GM18517 (cell line): Measurements from ENCODE around the gene RBBP6.
A peak's percentile ranks its signal among the peaks of the same experiment; 100 is the strongest.
"Not testable (repeated sequence)": the region's sequence is repeated elsewhere in the genome, so short reads cannot be mapped to it uniquely, and the experiment has no call there.

Experiments
- ATAC-seq: cut with Tn5 transposase; IDR thresholded peaks from one replicate; pipeline ENCODE4 v1.9.1; 2021; ENCODE audit warnings: mild to moderate bottlenecking, moderate library complexity; ENCODE audit not compliant: unreplicated experiment

Gene RBBP6, protein sequence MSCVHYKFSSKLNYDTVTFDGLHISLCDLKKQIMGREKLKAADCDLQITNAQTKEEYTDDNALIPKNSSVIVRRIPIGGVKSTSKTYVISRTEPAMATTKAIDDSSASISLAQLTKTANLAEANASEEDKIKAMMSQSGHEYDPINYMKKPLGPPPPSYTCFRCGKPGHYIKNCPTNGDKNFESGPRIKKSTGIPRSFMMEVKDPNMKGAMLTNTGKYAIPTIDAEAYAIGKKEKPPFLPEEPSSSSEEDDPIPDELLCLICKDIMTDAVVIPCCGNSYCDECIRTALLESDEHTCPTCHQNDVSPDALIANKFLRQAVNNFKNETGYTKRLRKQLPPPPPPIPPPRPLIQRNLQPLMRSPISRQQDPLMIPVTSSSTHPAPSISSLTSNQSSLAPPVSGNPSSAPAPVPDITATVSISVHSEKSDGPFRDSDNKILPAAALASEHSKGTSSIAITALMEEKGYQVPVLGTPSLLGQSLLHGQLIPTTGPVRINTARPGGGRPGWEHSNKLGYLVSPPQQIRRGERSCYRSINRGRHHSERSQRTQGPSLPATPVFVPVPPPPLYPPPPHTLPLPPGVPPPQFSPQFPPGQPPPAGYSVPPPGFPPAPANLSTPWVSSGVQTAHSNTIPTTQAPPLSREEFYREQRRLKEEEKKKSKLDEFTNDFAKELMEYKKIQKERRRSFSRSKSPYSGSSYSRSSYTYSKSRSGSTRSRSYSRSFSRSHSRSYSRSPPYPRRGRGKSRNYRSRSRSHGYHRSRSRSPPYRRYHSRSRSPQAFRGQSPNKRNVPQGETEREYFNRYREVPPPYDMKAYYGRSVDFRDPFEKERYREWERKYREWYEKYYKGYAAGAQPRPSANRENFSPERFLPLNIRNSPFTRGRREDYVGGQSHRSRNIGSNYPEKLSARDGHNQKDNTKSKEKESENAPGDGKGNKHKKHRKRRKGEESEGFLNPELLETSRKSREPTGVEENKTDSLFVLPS (N-terminal part only)

DNA sequence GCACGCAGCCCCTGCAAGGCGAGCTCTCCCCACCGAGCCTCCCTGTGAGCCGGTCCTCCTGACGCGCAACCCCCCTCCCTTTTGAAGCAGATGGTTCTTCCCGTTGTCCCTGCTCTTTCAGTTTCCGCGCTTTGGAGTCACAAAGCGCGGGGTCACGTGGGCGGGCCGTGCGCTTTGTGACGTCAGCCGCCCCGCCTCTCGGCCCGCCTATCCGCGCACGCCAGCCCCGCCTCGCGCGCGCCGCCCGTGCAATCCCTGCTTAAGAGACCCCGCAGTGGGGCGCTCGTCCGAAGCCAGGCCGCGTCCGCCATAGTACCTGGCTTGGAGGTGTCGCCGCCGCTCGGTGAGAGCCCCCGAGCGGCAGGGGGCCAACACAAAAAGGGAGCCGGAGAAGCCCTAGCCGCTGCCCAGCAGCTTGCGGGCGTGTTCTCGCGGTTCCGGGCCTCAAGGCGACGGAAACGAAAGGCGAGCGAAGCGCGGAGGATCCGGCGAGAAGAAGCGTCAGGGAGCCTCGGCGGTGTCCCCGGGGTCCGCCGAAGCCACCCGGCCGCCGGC lies at the start of gene RBBP6:
Gene RBBP6 (plus strand): TSS at position 272 of the 555 bp plus-strand sequence. CDS start 1,061 bp downstream, outside the sequence.
- peak; percentile 80 for ATAC-seq

DNA sequence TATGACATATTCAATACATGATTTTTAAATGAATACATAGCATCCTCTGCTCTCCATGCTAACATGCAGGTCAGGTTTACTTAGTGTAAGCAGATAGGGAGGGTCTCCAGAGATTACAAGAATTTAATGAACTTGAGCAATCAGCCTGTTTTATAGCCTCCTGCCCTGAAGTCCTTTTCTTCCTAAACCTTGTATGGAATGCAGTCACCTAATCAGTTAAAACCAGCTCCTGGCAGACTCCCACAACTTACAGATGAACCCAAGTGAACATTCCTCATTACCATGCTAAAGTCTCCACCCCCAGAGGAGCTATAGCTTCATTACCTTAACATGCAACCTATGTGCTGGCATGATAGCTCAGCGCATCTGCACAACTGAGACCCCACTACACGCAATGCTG lies 48.5 kb upstream of the RBBP6 start:
- ATAC-seq, result no peak

- no peak for ATAC-seq
Observed at GRCh38 chr16:24491731-24492130, 47.6 kb upstream of the RBBP6 start.

DNA sequence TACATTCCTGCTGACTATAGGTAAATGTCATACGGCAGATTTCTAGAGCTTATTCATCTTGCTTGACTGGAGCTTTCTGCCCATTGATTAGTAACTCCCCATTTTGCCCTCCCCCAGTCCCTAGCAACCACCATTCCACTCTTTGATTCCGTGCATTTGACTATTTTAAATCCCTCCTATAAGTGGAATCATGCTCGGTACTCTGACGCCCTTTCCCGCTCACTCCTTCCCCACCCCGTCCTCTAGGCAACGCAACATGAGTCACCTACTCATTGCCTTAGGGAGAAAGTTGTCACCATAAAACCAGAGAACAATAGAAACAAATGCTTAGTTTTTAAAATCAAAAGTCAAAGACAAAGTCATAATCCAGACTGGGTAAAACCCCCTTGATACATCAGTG lies 45.5 kb upstream of the RBBP6 start:
- no peak for ATAC-seq

DNA sequence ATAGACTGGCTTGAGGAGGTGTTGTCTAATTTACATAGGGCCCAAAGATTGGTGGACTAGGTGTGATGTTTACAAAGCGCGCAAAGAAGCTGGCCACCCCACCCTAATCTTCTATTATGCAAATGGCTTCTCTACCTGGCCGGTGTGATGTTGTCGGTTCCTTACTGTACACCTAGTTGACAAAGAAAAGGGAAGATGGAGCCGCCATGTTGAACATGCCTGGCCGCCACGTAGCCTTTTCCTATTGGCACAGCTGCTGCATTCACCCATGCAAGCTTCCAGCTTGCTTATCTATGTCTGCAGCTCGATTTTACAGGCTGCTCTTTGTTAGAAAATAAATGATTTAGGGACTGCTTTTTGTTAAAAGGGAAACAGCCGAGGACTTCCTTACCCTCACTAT lies 44.2 kb upstream of the RBBP6 start:
- ATAC-seq, result not testable (repeated sequence)

GRCh38 chr16:24497440-24497839 lies 41.9 kb upstream of the RBBP6 start:
- no peak for ATAC-seq

DNA sequence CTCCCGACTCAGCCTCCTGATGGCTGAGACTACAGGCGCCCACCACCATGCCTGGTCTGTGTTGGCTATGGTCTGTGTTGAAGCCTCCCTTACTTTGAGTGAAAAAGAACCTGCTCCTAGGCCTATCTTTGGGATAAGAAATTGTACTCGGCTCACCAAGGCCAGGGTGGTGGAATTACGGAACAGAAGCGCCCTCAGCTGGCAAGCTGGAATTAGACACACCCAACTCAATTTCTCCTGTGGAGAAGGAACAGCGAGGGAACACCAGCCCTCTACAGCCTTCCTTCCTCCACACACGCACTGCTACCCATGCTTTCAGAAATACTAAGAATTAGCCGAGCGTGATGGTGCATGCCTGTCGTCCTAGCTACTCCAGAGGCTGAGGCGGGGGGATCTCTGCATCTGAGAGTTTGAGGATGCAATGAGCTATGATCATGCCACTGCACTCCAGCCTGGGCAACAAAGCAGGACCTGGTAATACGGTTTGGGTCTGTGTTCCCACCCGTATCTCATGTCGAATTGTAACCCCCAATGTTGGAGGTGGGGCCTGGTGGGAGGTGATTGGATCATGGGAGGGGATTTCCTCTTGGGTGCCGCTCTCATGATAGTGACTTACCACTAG lies 40.1 kb upstream of the RBBP6 start:
- ATAC-seq, result no peak

GRCh38 chr16:24504472-24505345 lies 34.7 kb upstream of the RBBP6 start:
- ATAC-seq, result no peak

- ATAC-seq, result no peak
Observed at GRCh38 chr16:24505959-24506358, 33.4 kb upstream of the RBBP6 start.

GRCh38 chr16:24507959-24508480 lies 31.3 kb upstream of the RBBP6 start:
- ATAC-seq, result no peak

- ATAC-seq, result no peak
Observed at GRCh38 chr16:24508614-24509013, 30.8 kb upstream of the RBBP6 start.

DNA sequence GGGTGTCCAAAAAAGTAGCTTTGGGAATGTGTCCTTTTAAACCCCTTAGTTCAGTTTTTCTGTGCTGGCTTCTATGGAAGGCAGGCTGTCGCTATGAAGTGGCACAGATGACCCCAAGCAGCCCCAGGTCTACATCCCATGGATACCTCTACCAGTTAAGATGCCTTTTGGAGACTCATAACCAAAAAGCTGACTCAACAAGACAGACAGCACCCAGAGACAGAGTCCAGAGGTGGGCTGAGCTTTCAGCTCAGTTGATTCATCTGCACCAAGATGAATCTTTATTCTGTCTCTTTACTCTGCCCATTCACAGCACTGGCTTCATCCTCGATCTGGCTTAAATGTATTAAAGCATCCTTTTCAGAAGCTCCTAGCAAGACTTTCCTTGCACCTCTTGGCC lies 29.8 kb upstream of the RBBP6 start:
- ATAC-seq, result no peak

DNA sequence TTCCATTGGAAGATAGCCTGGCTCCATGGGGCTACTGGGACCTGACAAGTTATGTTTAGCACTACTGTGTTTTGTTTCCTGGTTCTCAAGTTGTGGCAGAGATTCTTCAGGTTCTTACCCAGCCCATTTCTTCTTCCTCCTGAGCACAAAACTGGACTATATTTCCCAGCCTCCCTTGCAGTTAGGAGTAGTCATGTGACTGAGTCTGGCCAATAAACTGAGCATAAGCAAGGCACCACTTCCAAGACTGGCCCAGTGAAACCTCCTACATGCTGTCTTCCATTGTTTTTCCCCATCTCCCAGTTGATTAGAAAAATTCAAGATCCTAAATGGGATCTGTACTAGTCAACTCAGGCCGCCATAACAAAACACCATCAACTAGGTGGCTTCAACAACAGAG lies 28.2 kb upstream of the RBBP6 start:
- no peak for ATAC-seq

DNA sequence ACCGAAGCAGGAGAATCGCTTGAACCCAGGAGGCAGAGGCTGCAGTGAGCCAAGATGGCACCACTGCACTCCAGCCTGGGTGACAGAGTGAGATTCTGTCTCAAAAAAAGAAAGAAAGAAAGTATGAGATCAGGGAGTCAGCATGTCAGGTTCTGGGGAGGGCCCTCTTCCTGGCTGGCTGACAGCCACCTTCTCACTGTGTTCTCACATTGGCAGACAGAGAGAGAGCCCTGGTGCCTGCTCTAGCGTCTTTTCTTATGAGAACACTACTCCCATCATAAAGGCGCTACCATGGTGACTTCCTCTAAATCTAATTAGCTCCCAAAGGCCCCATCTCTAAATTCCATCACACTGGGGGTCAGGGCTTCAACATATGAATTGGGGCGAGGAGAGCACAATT lies 27.6 kb upstream of the RBBP6 start:
- ATAC-seq, result no peak

GRCh38 chr16:24514096-24514495 lies 25.3 kb upstream of the RBBP6 start:
- no peak for ATAC-seq

DNA sequence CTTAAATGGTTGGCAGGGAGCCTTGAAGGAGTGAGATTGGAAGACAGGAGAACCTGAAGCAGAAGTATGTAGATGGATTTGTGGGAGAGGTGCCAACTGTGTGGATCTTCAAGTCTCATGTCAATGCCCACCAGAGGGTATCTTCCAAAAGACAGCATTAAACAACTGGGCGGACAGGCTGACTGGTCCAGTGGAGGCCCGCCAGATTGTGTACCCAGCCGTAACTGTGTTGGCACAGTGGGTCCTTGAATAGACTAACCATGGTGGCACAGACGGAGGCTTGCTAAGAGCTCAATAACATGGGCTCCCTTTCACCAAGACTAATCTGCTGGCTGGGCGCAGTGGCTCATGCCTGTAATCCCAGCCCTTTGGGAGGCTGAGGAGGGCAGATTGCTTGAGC lies 24.2 kb upstream of the RBBP6 start:
- no peak for ATAC-seq

GRCh38 chr16:24516900-24517669 lies 22.3 kb upstream of the RBBP6 start:
- no peak for ATAC-seq

DNA sequence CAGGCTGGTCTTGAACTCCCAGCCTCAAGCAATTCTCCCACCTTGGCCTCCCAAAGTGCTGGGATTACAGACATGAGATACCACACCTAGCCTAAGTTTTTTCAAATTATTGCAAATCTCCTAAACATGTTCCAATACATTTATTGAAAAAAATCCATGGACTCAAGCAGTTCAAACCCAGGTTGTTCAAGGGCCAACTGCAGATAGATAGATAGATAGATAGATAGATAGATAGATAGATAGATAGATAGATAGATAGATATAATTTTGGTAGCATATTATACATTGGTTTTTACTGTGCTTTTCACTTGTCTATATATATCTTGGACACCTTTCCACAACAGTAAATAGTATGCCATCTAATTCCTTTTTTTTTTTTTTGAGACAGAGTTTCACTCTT lies 20.9 kb upstream of the RBBP6 start:
- no peak for ATAC-seq

DNA sequence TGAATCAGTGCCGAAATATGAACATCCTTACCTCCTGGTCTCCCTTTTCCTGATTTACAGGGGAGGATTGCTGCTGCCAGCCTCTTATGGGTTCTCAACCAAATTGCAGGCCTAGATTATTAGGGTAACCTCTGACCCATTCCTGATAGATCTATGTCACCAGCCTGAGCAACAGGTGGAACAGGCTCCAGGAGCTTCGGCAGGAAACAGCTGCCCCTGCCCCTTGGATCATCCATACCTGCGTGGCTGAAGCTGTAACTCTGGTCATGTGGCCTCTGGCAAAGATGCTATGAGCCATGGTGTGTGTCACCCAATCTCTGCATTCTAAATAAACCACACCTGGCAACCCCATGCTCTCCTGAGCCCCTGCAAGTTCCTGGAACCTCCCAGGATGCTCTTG lies 18.4 kb upstream of the RBBP6 start:
- ATAC-seq, result no peak
